ENCODE results near the gene CDKN1B.

CDKN1B gene

GRCh38 chr12:12716793-12717585 lies at the start of gene CDKN1B:
CDKN1B (plus strand) TSS chr12:12717368; CDS start chr12:12717840, 472 bp downstream.
- TF ChIP-seq CTCF (IDR thresholded peaks at IDR 0.05): no peak

- TF ChIP-seq CTCF (IDR thresholded peaks at IDR 0.05): no peak
Measured at GRCh38 chr12:12668005-12668404, 49.2 kb upstream of the CDKN1B start.

- no peak for TF ChIP-seq CTCF (IDR thresholded peaks at IDR 0.05)
Measured at GRCh38 chr12:12669020-12669419, 48.1 kb upstream of the CDKN1B start.

GRCh38 chr12:12671850-12672660 lies 45.1 kb upstream of the CDKN1B start:
- no peak for TF ChIP-seq CTCF (IDR thresholded peaks at IDR 0.05)

- TF ChIP-seq CTCF (IDR thresholded peaks at IDR 0.05): no peak
Measured at GRCh38 chr12:12673296-12673695, 43.9 kb upstream of the CDKN1B start.

- no peak for TF ChIP-seq CTCF (IDR thresholded peaks at IDR 0.05)
Measured at GRCh38 chr12:12676605-12677004, 40.6 kb upstream of the CDKN1B start.

GRCh38 chr12:12681061-12681765 lies 36.0 kb upstream of the CDKN1B start:
- TF ChIP-seq CTCF (IDR thresholded peaks at IDR 0.05): no peak
